ENCODE data around the gene SCN3B. TPM values are rescaled to one million over a fixed set of nuclear protein-coding genes. Genes with fewer than 3 reads are reported as not detected.

The SCN3B gene
- 0.08 to 0.19 TPM (median 0.10 TPM) in 3 replicates for polyA plus RNA-seq
- polyA plus RNA-seq (2011; ENCODE audit: low read depth) = not detected
- polyA plus RNA-seq (2011; cell fraction: cytosol; rRNA removed) = 0.13 and 0.21 TPM in 2 replicates
- 0.53 and 0.65 TPM in 2 replicates for polyA plus RNA-seq (2011; cell fraction: nucleus; rRNA removed)
- 0.08 and 0.09 TPM in 2 replicates for polyA plus RNA-seq (2012; ENCODE audit: low replicate concordance)
- polyA minus RNA-seq = 0.06 to 0.20 TPM (median 0.10 TPM) in 3 replicates
- not detected for polyA minus RNA-seq (2011; cell fraction: cytosol; rRNA and poly(A)+ RNA removed)
- 0.42 and 0.47 TPM in 2 replicates for polyA minus RNA-seq (2011; cell fraction: nucleus; rRNA and poly(A)+ RNA removed)

GRCh38 chr11:123654566-123655081, at the start of gene SCN3B:
Gene SCN3B, minus strand, starts transcription at chr11:123654624. Its CDS starts 823 bp downstream, at chr11:123653801.
- peak; percentile 7 for DNase-seq (ENCODE audit: low read depth, low spot score)
- H3K4me1 ChIP-seq (ENCODE audit: control insufficient read depth, extremely low read depth, insufficient read depth, low read length) = no peaks in the 10 kb centered on the region
- peak within 1 kb of the TSS; percentile 10 for H3K9ac ChIP-seq (ENCODE audit: control insufficient read depth, extremely low read depth, insufficient read depth, low read length)
- dilution Hi-C loops (cut with MboI; ENCODE audit: extremely low pct_ligation_motif_present, low sequenced_read_pairs) = no loop called here
- peaks cover 14% of the 10 kb centered on the region for H3K27me3 ChIP-seq (ENCODE audit: control insufficient read depth, extremely low read depth, insufficient read depth, low read length)
- peak within 1 kb of the TSS; percentile 83 for H2AFZ ChIP-seq (ENCODE audit: control insufficient read depth, low read length)
- FAIRE-seq = no peak
- no peak for TF ChIP-seq EZH2 (IDR thresholded peaks at IDR 0.05; ENCODE audit: low read length)
- TF ChIP-seq CTCF (optimal IDR thresholded peaks at IDR 0.05 in 1 of 3, IDR thresholded peaks at IDR 0.05 in 1 of 3, conservative IDR thresholded peaks at IDR 0.05 in 1 of 3; ENCODE audit: extremely low read depth in 1 of 3, insufficient read depth in 2 of 3, low read length in 3 of 3) = no peak
- H3K4me2 ChIP-seq (ENCODE audit: control insufficient read depth, extremely low read depth, insufficient read depth, low read depth, low read length) = peak within 1 kb of the TSS; percentile 81
- no peaks in the 10 kb centered on the region for H3K36me3 ChIP-seq (ENCODE audit: control insufficient read depth in 2 of 2, extremely low read depth in 1 of 2, insufficient read depth in 2 of 2, low read length in 2 of 2)
- H4K20me1 ChIP-seq (ENCODE audit: control insufficient read depth, extremely low read depth, insufficient read depth, low read length) = no peaks in the 10 kb centered on the region
- no peaks in the 10 kb centered on the region for H3K79me2 ChIP-seq (ENCODE audit: control insufficient read depth, insufficient read depth, low read length)
- no peak within 1 kb of the TSS for H3K27ac ChIP-seq (ENCODE audit: control insufficient read depth, insufficient read depth, low read length)
- peak within 1 kb of the TSS; percentile 56 to 65 (median 62) for H3K4me3 ChIP-seq (ENCODE audit: control insufficient read depth in 2 of 3, extremely low read depth in 1 of 3, insufficient read depth in 2 of 3, low read depth in 1 of 3, low read length in 3 of 3)
- H3K9me1 ChIP-seq (ENCODE audit: control insufficient read depth, extremely low read depth, insufficient read depth, low read length) = no peaks in the 10 kb centered on the region
- H3K9me3 ChIP-seq (ENCODE audit: control insufficient read depth, low read depth, low read length) = no peaks in the 10 kb centered on the region

GRCh38 chr11:123702696-123703095, 48.3 kb upstream of the SCN3B start:
- no peak for TF ChIP-seq CTCF (optimal IDR thresholded peaks at IDR 0.05 in 1 of 3, IDR thresholded peaks at IDR 0.05 in 1 of 3, conservative IDR thresholded peaks at IDR 0.05 in 1 of 3; ENCODE audit: extremely low read depth in 1 of 3, insufficient read depth in 2 of 3, low read length in 3 of 3)
- TF ChIP-seq EZH2 (IDR thresholded peaks at IDR 0.05; ENCODE audit: low read length) = no peak
- no peaks in the 10 kb centered on the region for H3K9me1 ChIP-seq (ENCODE audit: control insufficient read depth, extremely low read depth, insufficient read depth, low read length)
- H3K4me3 ChIP-seq (ENCODE audit: control insufficient read depth in 2 of 3, extremely low read depth in 1 of 3, insufficient read depth in 2 of 3, low read depth in 1 of 3, low read length in 3 of 3) = no peak overlapping the region
- no peaks in the 10 kb centered on the region for H4K20me1 ChIP-seq (ENCODE audit: control insufficient read depth, extremely low read depth, insufficient read depth, low read length)
- no peak overlapping the region for H3K27ac ChIP-seq (ENCODE audit: control insufficient read depth, insufficient read depth, low read length)
- H3K4me2 ChIP-seq (ENCODE audit: control insufficient read depth, extremely low read depth, insufficient read depth, low read depth, low read length) = no peak overlapping the region
- no peaks in the 10 kb centered on the region for H3K36me3 ChIP-seq (ENCODE audit: control insufficient read depth in 2 of 2, extremely low read depth in 1 of 2, insufficient read depth in 2 of 2, low read length in 2 of 2)
- H3K9ac ChIP-seq (ENCODE audit: control insufficient read depth, extremely low read depth, insufficient read depth, low read length) = no peak overlapping the region
- no peak for DNase-seq (ENCODE audit: low read depth, low spot score)
- H3K79me2 ChIP-seq (ENCODE audit: control insufficient read depth, insufficient read depth, low read length) = no peaks in the 10 kb centered on the region
- H3K27me3 ChIP-seq (ENCODE audit: control insufficient read depth, extremely low read depth, insufficient read depth, low read length) = no peaks in the 10 kb centered on the region
- dilution Hi-C loops (cut with MboI; ENCODE audit: extremely low pct_ligation_motif_present, low sequenced_read_pairs) = no loop called here
- no peaks in the 10 kb centered on the region for H3K4me1 ChIP-seq (ENCODE audit: control insufficient read depth, extremely low read depth, insufficient read depth, low read length)
- H3K9me3 ChIP-seq (ENCODE audit: control insufficient read depth, low read depth, low read length) = no peaks in the 10 kb centered on the region
- no peak for FAIRE-seq
- H2AFZ ChIP-seq (ENCODE audit: control insufficient read depth, low read length) = no peak overlapping the region
